GM18505 (cell line): ENCODE results near the gene BICRA.
A peak's percentile ranks its signal among the peaks of the same experiment; 100 is the strongest.

Source experiments
- ATAC-seq: cut with Tn5 transposase; IDR thresholded peaks from one replicate; pipeline ENCODE4 v1.9.1; 2021; ENCODE audit not compliant: unreplicated experiment
- POLR2A ChIP-seq: IDR thresholded peaks from 4 replicates; pipeline ENCODE4 v1.6.1; 2011; ENCODE audit warnings: borderline replicate concordance; ENCODE audit not compliant: insufficient read depth, insufficient read length; ENCODE audit errors: extremely low read depth

The BICRA gene

GRCh38 chr19:47609906-47610894 lies 1.3 kb downstream of the BICRA start:
- TF ChIP-seq POLR2A = peak; percentile 32
- no peak for ATAC-seq

GRCh38 chr19:47610902-47611301 lies 2.0 kb downstream of the BICRA start:
- no peak for TF ChIP-seq POLR2A
- no peak for ATAC-seq

GRCh38 chr19:47613165-47614020 lies 4.5 kb downstream of the BICRA start:
- ATAC-seq = no peak

GRCh38 chr19:47614021-47614295 lies 5.0 kb downstream of the BICRA start:
- ATAC-seq = no peak
- TF ChIP-seq POLR2A = no peak

More at GRCh38 chr19:47613165-47614020, 4.5 kb downstream of the BICRA start:
- TF ChIP-seq POLR2A = no peak

- no peak for TF ChIP-seq POLR2A
- ATAC-seq = no peak
These were observed 5.6 kb downstream of the BICRA start for GRCh38 chr19:47614559-47614958.

- no peak for TF ChIP-seq POLR2A
- no peak for ATAC-seq
These were observed 6.3 kb downstream of the BICRA start for GRCh38 chr19:47615230-47615629.

GRCh38 chr19:47615714-47616113 lies 6.8 kb downstream of the BICRA start:
- no peak for ATAC-seq
- TF ChIP-seq POLR2A = no peak

GRCh38 chr19:47618771-47619170 lies 9.8 kb downstream of the BICRA start:
- ATAC-seq = no peak
- TF ChIP-seq POLR2A = no peak

GRCh38 chr19:47619763-47620162 lies 10.8 kb downstream of the BICRA start:
- no peak for ATAC-seq
- TF ChIP-seq POLR2A = no peak

- ATAC-seq = no peak
- no peak for TF ChIP-seq POLR2A
These were observed 14.4 kb downstream of the BICRA start for GRCh38 chr19:47623151-47623920.

- no peak for TF ChIP-seq POLR2A
These were observed 15.0 kb downstream of the BICRA start for GRCh38 chr19:47623921-47624391.

GRCh38 chr19:47625650-47626049 lies 16.7 kb downstream of the BICRA start:
- no peak for ATAC-seq
- no peak for TF ChIP-seq POLR2A

More at GRCh38 chr19:47623921-47624391, 15.0 kb downstream of the BICRA start:
- no peak for ATAC-seq

GRCh38 chr19:47626238-47626637 lies 17.3 kb downstream of the BICRA start:
- no peak for TF ChIP-seq POLR2A
- ATAC-seq = no peak
